Tongue (tissue), 2 donors: Measurements from ENCODE around the gene MED20. TPM values are rescaled to one million over a fixed set of nuclear protein-coding genes. Genes with fewer than 3 reads are reported as not detected.

Experiments
- DNase-seq: peaks from one replicate; pipeline ENCODE4 v3.0.0-alpha.2; 2015
- total RNA-seq: library from RNA; depleted of rRNA; stranded (reverse); fragments of >200 nt; gene quantifications from one replicate; pipeline ENCODE4 v1.2.3, GENCODE V29; 2014

The MED20 gene
- total RNA-seq, 1 donor from 2014 or later = 26.6 TPM

DNA sequence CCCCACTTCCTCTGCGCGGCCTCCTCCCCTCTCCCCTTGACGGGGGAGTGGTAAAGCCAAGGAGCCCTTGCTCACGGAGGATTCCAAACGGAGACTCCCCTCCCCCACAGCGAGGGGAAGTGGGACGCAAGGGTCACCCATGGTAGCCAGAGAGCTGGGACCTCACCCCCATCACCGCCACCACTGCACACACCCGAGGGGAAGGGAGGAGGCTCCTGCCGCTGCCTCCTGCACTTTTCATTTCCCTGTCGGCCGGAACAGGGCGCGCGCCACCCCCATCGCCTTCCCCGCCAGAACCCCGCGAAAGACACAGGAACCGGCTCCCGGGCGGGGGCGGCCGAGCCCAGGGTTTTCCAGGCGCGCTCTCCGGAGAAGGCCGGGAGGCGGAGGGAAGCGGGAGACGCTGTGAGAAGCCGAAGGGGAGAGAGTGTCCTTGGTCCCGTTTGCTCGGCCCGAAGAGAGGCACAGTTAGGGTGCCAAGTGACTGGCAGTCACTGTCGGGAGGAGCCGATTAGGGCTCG, 19.9 kb upstream of the MED20 start:
- peak; percentile 61 for DNase-seq

DNA sequence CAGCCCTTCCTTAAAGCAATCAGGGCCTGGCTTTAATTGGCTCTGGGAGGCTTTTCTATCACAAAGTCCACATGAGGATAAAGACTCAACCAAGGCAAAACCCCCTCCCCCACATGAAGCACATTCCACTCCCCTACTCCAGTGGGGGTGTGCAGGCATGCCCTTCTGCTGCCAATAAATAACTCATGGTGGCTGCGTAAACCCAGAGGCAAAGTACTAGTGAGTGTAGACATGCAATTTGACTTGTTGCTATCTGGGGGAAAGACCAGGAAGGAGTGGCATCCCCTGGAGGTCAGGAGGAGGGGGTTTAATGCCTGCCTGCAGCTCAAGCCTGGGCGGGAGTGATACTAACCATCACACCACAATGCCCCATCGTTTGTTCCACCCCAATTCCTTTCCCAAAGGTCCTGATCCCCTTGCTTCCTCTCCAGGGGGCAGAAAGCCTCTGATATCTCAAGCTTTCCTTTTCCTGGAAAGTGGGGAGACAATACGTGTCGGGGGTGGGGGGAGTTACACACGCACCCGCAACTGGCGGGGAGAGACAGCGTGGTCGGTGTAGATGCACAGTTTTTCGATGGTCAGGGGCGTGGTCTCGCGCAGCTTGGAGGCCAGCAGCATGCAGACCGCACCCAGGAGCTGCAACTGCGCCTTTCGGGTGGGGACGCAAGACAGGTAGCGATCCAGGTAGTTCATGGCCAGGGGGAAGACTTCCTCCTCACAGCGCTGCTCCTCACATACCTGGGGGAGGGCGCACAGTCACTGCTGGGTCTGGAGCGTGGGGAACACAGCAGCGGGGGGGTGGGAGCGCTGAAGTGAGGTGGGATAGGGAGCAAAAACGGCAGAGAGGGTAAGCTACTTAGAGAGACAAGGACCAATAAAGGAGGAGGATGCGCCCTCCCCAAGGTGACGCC, 19.2 kb upstream of the MED20 start:
- no peak for DNase-seq

DNA sequence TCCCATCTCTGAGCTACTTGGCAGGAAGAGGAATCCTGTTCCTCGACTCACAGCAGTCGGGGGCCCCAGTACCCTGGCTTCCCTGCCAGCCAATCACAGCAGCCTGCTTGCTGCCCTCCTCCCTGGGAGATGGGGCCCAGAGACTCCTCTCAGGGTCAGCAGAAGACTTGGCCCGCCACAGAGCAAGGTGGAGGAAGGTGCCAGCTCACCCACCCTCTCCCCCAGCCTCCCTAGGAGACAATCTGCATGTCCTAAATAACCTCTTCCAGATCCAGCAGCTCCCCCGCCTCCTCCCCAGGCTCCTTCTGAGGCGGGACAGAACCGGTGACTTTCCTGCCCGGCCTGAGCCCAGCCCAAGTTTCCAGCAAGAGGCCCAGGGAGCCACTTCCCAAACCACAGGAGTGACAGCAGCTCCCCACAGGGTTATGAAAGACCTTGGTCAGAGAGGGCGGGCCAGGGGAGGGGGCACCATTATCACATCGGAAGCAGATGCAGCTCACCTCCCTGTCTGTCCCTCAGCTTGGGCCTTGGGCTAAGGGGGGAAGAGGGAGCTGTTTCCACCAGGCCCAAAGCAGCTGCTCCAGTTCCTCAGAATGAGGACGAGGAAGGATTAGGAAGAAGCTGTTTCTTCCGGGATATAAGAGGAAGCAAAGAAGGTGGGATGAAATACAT, 18.4 kb upstream of the MED20 start:
- peak; percentile 76 for DNase-seq

DNA sequence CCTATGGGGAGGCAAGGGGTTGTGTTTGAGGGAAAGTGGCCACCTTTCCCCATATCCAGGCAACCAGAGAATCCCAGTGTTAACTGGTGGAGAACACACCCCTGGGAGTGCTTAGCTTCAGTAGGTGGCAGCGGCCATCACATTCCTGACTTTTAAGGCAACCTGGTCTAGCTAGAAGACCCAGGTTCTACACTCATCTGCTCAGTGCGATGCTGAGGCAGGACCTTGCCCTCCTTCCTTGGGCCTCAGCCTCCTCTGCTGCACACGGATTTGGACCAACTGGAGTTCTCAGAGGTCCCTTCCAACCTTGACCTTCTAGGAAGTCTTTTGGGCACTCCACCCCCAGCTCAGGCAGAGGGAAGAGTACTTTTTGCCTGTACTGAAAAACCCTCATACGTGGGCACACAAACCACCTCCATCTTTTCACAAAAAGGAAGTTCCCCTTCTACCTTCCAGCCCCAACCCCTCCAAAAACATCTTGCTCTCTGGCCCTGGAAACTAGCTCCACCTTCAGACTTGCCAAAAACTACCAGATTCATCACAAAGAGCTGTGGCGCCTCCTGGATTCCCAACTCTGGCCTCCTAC, 17.7 kb upstream of the MED20 start:
- DNase-seq = no peak

DNA sequence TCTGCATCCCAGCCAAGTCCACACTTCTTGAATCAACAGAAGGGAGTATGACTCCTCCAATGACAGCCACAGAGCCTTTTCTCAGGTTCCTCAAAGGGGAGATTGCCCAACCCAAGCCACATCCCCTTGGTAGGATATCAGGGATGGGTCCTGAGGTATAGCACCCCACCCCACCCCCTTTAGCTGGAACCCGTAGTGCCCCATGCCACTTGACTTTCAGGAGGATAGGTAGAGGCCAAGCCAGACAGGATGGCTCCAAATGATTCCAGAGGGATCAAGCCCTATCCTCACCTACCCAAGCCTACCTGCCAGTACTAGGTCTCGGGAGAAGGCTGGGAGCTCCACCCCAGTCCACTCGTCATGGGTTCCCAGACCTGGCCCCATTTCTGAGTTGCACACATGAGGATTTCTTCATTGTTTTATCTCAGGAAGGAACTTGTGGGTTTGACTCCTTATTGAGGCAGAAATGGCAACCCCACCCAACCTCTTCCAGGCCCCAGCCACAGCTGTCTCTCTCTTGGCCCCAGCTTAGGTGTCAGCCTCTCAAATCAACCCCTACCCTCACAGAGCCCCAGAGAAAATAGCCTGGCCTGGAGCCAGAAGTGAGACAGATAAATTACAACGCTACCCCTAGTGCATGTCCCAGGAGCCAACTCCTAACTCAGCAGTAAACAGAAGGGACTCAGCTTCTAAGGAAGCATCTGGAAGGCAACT, 17.1 kb upstream of the MED20 start:
- peak; percentile 84 for DNase-seq

DNA sequence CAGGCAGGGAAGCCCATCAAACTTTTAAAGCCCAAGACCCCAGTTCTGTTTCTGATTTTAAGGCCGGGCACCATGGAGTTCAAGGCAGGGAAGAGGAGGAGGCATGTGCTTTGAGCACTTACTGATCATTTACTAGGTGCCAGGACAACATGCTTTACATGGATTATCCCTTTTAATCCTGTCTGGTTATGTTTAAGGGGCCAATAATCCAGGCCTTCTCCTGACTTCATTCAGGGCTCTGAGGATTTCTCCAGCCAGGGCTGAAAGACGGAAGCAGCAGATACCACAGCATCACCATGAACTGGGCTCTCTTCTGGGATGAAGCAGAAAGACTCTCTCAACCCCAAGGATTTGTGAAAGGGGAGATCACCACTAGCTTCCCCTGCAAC, 16.5 kb upstream of the MED20 start:
- no peak for DNase-seq

DNA sequence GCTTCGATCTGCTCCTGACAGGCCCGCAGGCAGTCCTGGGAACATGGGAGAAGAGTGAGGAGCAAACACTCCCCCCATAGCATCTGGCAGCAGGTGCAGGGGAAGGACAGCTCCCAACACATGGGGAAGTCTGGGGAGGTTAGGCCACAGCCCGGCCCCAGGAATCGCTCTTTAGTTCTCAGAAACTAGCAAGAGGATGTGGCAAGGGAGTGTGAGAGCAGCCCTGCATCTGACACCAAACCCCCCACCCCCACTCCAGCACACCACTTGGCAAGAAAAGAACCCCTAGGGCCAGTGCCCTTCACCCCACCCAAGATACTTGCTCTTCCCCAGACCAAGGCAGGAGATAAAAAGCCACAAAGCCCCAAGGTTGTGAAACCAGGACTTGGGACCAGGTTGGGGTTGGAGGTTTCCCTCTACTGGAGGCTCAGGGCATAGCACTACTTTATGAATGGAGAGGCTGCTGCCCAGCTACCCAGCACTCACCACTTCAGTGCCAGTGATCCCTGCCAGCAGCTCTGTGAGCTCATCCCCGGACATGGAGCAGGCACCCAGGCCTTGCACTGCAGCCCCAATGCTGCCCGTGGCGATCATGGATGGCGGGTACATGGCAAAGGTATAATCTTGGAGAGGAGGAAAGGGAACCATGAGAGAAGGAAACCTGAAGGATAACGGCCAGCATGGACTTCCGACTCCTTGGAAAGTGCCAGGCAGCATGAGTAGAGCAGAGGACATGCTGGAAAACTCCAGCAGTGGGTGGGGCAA, 15.3 kb upstream of the MED20 start:
- DNase-seq = peak; percentile 86

DNA sequence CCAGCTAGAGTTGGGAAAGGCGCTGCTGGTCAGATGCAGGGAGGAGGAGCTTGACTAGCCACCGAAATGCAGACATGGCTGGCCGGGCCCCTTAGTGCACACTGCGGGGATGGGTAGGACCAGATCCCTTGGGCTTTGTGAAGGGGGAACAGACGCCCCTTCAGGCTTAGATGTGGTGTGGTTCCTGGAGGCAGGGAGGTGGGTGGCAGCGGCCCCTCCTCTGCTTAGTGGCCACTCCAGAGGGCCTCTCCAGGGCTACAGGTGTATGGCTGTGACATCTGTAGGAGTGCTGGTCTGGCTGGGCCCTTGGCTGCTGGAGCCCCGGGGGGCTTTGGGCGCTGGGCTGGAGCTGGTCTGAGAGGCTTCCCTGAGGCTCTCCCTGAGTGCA, 14.7 kb upstream of the MED20 start:
- DNase-seq = no peak

DNA sequence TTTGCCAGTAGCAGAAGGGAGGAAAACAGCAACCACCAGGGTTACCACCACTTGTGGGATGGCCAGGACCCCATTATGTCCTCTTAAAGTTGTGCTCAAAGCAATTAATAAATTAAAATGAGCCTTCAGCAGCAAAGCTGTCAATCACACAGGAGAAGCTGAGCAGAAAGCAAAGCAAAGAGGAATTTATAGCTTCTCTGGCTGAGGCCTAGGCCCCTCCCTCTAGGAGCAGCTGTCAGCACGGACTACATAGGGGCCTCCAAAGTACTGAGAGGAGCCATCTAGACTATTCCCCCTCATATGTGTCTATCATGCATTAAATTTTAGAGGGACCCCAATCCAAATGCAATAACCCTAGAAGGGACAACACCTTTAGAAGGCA, 14.2 kb upstream of the MED20 start:
- peak; percentile 61 for DNase-seq

DNA sequence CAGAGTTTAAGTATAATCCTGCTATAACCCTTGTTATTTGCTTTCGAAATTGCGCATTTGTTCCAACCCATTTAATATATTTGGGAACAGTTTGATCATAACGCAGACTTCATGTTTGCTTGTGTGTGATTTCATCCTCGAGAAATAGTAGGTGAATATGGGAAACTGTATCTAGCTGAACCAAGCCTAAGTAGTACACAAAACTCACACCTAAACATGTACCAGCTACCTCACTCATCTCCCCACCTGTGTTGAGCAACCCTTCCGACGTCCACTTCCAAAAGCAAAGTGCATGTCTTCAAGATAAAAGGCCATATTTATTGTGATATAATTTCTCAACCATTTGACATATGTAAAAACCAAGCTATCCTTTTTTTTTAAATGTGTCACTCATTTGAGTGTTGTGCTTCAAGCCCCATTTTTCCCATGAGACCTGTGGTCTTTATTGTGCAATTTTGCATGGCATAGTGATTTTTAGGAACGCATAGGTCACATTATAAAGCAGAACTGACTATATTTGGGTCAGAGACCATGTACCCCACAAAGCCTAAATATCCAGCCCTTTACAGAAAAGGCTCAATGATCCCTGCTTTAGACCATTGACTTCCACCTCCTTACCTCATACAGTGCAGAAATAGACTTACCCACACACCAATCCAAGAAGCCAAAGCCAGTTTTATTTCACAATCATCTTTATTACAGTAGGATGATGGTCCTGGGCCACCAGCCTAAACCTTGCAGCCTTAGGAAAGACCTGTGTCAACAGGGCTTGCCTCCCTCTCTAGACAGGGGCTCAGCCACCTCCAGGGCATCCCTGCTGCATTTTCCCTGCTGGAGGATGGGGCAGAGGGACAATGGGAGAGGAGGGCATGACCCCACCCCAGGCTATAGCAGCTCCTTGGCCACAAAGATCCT, 13.6 kb upstream of the MED20 start:
- DNase-seq = no peak

DNA sequence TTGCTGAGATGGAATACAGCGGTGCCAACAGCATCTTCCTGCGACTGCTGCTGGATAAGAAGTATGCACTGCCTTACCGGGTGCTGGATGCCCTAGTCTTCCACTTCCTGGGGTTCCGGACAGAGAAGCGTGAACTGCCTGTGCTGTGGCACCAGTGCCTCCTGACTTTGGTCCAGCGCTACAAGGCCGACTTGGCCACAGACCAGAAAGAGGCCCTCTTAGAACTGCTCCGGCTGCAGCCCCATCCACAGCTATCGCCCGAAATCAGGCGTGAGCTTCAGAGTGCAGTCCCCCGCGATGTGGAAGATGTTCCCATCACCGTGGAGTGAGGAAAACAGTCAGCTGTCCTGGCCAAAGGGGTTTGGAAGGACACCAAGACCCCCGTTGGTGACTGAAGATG, 11.4 kb upstream of the MED20 start:
- DNase-seq = no peak

DNA sequence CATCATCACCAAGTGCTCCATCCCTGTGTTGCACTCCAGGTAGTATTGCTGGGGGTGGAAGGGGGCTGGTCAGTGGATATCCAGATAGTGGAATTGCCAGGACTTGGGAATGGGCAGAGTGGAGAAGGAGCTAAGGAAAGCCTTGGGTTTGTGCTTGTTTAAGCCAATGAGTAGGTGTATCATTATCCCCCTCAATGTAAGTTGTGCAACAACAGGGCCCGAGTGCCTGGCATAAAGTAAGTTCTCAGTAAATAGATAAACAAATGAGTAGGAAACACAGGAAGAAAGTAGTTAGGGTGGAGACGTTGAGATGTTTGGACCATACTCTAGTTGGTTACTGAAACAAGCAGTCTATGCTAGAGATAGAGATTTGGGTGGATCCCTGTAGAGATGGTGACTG, 10.9 kb upstream of the MED20 start:
- no peak for DNase-seq

DNA sequence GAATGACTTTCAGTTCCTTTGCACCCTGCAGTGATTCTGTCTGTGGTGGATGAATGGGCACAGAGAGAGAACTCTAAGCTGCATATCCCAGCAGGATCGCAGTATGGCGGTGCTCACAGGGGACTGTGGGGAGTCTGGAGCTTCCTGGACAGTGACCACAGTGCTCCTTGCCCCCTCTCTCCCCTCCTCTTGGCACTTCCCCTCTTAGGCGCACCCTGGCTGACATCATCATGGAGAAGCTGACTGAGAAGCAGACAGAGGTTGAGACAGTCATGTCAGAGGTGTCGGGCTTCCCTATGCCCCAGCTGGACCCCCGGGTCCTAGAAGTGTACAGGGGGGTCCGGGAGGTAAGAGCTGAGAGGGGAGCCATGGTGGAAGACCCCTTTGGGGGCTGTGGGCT, 9.0 kb upstream of the MED20 start:
- no peak for DNase-seq

DNA sequence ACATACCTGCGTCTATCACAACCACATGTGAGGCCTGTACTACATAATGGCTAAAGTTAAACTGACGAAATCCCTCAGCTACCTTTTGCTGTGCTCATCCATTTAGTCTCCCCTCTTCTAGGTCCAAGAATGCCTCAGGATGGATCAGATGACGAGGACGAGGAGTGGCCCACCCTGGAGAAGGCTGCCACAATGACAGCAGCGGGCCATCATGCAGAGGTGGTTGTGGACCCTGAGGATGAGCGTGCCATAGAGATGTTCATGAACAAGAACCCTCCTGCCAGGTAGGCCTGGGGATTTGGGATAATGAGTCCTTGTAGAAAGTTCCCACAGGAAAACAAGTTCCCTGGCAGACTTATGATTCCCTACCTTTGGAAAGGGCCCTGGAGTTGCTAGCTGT, 6.3 kb upstream of the MED20 start:
- DNase-seq = no peak

DNA sequence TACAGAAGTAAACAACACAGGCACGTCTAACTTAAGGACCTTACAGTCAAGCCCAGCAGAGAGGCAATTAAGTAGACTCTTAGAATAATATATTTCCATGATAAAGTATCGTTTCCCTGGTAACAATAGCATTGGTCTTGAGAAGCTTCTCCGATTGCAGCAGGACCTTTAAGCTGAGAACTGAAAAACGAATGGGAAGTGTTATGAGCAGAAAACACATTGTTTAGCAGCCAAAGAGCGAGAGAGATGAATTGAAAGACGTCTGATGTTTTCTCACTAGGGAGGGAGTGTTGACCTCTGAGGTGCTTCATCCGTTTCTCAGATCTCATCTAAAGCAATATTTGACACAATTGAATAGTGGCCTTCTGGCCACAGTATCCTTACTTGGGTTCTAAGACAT, 1.2 kb upstream of the MED20 start:
- no peak for DNase-seq

DNA sequence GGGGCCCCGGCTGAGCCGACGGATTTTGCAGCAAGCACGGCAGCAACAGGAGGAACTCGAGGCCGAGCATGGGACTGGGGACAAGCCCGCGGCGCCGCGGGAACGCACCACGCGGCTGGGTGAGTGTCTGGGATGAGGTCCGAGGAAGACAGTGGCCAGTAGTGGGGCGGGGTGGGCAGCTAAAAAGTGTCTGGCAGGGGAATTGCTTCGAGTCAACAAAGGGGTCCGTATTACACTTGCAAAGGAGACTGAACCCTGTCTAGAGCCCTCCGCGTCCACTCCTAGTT, 716 bp upstream of the MED20 start:
- no peak for DNase-seq

DNA sequence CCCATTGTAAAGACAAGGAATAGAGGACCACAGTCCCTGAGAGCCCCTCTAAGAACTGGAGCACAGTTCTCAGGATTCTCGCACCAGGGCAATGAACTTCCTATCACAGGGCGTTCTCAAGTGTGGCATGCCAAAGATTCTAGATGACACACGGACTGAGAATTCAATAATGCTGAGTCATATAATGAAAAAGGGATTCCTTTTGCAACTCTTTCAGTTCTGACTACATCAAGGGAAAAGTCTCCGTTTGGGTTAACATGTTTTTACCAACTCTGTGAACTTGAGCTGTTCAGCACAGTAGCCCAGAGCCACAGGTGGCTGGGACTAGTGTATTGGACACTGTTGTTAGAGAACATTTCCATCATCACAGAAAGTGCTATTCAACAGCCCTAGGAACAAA, 3.4 kb downstream of the MED20 start:
- no peak for DNase-seq

DNA sequence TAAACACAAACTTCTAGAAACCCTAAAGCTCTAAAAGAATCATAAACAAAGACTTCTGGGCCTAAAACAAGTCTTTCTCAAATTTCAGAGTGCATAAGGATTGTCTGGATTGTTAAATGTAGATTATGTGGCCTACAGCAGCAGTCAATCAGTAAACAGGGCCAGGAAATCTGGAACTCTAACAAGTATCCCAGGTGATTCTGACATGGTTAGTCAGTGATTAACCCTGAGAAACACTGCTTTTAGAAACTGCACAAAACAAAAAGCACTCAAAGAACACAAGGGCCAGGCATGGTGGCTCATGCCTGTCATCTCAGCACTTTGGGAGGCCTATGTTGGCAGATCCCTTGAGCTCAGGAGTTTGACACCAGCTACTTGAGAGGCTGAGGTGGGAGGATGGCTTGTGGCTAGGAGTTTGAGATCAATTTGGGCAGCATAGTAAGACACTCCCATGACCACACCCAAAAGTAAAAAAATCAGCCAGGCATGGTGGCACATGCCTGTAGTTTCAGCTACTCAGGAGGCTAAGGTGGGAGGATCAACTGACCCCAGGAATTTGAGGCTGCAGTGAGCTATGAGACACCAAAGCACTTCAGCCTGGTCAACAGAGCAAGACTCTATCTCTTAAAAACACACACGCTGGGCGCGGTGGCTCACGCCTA, 5.9 kb downstream of the MED20 start:
- DNase-seq = no peak

DNA sequence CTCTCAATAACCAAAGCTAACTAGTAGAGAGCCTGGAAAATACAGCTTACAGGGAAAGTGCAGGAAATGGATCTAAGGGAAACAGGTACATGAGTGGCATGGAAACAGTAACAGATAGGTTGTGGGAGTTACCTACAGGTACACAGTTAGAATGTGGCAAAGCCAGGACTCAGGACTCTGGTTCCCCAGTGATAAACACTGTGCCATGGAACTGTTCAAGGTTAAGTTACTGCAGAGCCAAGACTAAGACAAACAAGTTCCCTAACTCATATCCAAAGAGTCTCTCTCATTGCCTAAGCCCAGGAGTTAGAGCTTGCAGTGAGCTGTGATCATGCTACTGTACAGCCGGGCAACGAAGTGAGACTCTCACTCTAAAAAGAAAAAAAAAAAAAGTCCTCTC, 6.6 kb downstream of the MED20 start:
- DNase-seq = no peak

DNA sequence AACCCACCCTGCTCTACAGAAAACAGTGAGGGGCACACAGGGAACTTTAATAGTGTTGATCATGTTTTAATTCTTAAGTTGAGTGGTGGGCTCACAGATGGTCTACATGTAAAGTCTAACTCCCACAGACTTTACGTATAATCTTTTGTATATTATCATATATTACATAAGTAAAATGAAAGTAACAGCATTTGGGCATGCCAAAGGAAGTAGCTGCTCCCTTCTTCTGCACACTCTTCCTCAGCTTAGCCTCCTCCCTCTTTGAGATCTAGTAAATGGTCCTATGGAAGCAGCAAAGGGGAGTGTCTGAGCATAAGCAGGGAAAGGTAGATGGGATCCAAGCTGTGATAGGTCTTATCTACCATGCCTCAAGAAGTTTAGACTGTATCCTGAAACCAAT, 11.2 kb downstream of the MED20 start:
- no peak for DNase-seq
